ENCODE measurements around the gene USF1. TPM values are rescaled to one million over a fixed set of nuclear protein-coding genes. Genes with fewer than 3 reads are reported as not detected.

The USF1 gene
- total RNA-seq, 5 donors from 2014 or later (not counting 1 experiment from before 2014, with no cell fraction given): 65.4 to 96.1 (median 92.2) TPM

- Histone ChIP-seq H3K4me3 (ENCODE audit: control insufficient read depth in 1 of 2, extremely low read depth in 1 of 2, low read length in 1 of 2) (no peak overlapping the region), H3K9me3 (no peaks in the 10 kb centered on the region), H3K4me1 (ENCODE audit: control insufficient read depth in 1 of 2, extremely low read depth in 1 of 2, insufficient read depth in 2 of 2, low read length in 2 of 2) (peaks cover 10 to 69% of the 10 kb centered on the region in 2 experiments), H3K27me3 (replicated peaks in 1 of 2; ENCODE audit: control insufficient read depth in 2 of 2, extremely low read depth in 1 of 2, insufficient read depth in 2 of 2, low read length in 1 of 2) (no peaks in the 10 kb centered on the region), H3K27ac (ENCODE audit: low read length) (no peak overlapping the region), H3K36me3 (ENCODE audit: control insufficient read depth in 2 of 2, extremely low read depth in 1 of 2, insufficient read depth in 1 of 2, low read length in 1 of 2) (peaks cover 16 to 78% of the 10 kb centered on the region in 2 donors)
- ATAC-seq (replicated peaks in 1 of 4) (no peak), DNase-seq (no peak)
- CTCF ChIA-PET: interaction anchor here in 1 of 2 donors (0.6 kb wide), 1 partner anchor 166 kb away, joined by 7 read pairs; no protein-coding TSS in a partner anchor
- Mint-ChIP-seq H3K4me1 (peaks cover 62 to 65% (median 65%) of the 10 kb centered on the region in 3 donors), H3K36me3 (peaks cover 43% of the 10 kb centered on the region), H3K27me3 (no peaks in the 10 kb centered on the region), H3K27ac (peak overlapping the region; percentile 34 to 73), H3K9me3 (no peaks in the 10 kb centered on the region), H3K4me3 (peak overlapping the region in 1 of 3 donors; percentile 25)
- POLR2A ChIA-PET: interaction anchor here in 1 of 2 donors (0.6 to 1.8 kb wide), 3 partner anchors 11 to 57 kb away, joined by 3 to 8 read pairs (median 4); partner anchors contain the start of genes ARHGAP30 and USF1
- no CpG with 5 or more reads among the region's 6 CpGs for WGBS (ENCODE audit: insufficient coverage)
These were observed 13.5 kb upstream of the USF1 start for GRCh38 chr1:161059293-161059692.

- Mint-ChIP-seq H3K36me3 (peaks cover 52% of the 10 kb centered on the region), H3K4me3 (no peak overlapping the region), H3K27me3 (no peaks in the 10 kb centered on the region), H3K27ac (no peak overlapping the region), H3K4me1 (peaks cover 30 to 37% (median 37%) of the 10 kb centered on the region in 3 donors), H3K9me3 (no peaks in the 10 kb centered on the region)
- ChIA-PET CTCF (interaction anchor here in 1 of 2 donors (0.6 to 0.9 kb wide), 4 partner anchors 10 to 43 kb away, joined by 3 to 4 read pairs (median 4); partner anchors contain the start of gene TSTD1), POLR2A (no interaction called here)
- peaks cover 40 to 88% of the 10 kb centered on the region in 2 donors for H3K36me3 ChIP-seq (ENCODE audit: control insufficient read depth in 2 of 2, extremely low read depth in 1 of 2, insufficient read depth in 1 of 2, low read length in 1 of 2)
- no peak overlapping the region for H3K4me3 ChIP-seq (ENCODE audit: control insufficient read depth in 1 of 2, extremely low read depth in 1 of 2, low read length in 1 of 2)
- no peaks in the 10 kb centered on the region for H3K9me3 ChIP-seq
- WGBS (ENCODE audit: insufficient coverage): 90% methylated on average over 5 of the region's 7 CpGs
- H3K4me1 ChIP-seq (ENCODE audit: control insufficient read depth in 1 of 2, extremely low read depth in 1 of 2, insufficient read depth in 2 of 2, low read length in 2 of 2): peaks cover under 1 to 49% of the 10 kb centered on the region in 2 experiments
- DNase-seq (no peak), ATAC-seq (replicated peaks in 1 of 4) (no peak)
- no peaks in the 10 kb centered on the region for H3K27me3 ChIP-seq (replicated peaks in 1 of 2; ENCODE audit: control insufficient read depth in 2 of 2, extremely low read depth in 1 of 2, insufficient read depth in 2 of 2, low read length in 1 of 2)
- H3K27ac ChIP-seq (ENCODE audit: low read length): no peak overlapping the region
These were observed 9.0 kb upstream of the USF1 start for GRCh38 chr1:161054805-161055204.

- H3K36me3 ChIP-seq (ENCODE audit: control insufficient read depth in 2 of 2, extremely low read depth in 1 of 2, insufficient read depth in 1 of 2, low read length in 1 of 2): peaks cover 35 to 88% of the 10 kb centered on the region in 2 donors
- ChIA-PET CTCF (interaction anchor here (0.6 to 0.9 kb wide), 4 partner anchors 10 to 176 kb away, joined by 3 to 4 read pairs (median 4); partner anchors contain the start of gene TSTD1 (in 1 of the 2)), POLR2A (interaction anchor here in 1 of 2 donors (1.0 kb wide), 1 partner anchor 10 kb away, joined by 5 read pairs; no protein-coding TSS in a partner anchor)
- peaks cover 0 to 43% of the 10 kb centered on the region in 2 experiments for H3K4me1 ChIP-seq (ENCODE audit: control insufficient read depth in 1 of 2, extremely low read depth in 1 of 2, insufficient read depth in 2 of 2, low read length in 2 of 2)
- H3K27ac Mint-ChIP-seq: peak overlapping the region in 1 of 2 donors; percentile 63
- H3K4me1 Mint-ChIP-seq: peaks cover 24 to 31% (median 31%) of the 10 kb centered on the region in 3 donors
- no peaks in the 10 kb centered on the region for H3K9me3 ChIP-seq
- H3K4me3 Mint-ChIP-seq: no peak overlapping the region
- H3K4me3 ChIP-seq (ENCODE audit: control insufficient read depth in 1 of 2, extremely low read depth in 1 of 2, low read length in 1 of 2): no peak overlapping the region
- WGBS (ENCODE audit: insufficient coverage): 96% methylated on average over 4 of the region's 4 CpGs
- DNase-seq (no peak), ATAC-seq (replicated peaks in 1 of 4) (no peak)
- no peaks in the 10 kb centered on the region for H3K27me3 Mint-ChIP-seq
- no peak overlapping the region for H3K27ac ChIP-seq (ENCODE audit: low read length)
- no peaks in the 10 kb centered on the region for H3K9me3 Mint-ChIP-seq
- H3K36me3 Mint-ChIP-seq: peaks cover 52% of the 10 kb centered on the region
- H3K27me3 ChIP-seq (replicated peaks in 1 of 2; ENCODE audit: control insufficient read depth in 2 of 2, extremely low read depth in 1 of 2, insufficient read depth in 2 of 2, low read length in 1 of 2): no peaks in the 10 kb centered on the region
These were observed 8.5 kb upstream of the USF1 start for GRCh38 chr1:161054232-161054631.

GRCh38 chr1:161052899-161053298 is 7.1 kb upstream of the USF1 start:
- no peak overlapping the region for H3K4me3 Mint-ChIP-seq
- Histone ChIP-seq H3K27ac (ENCODE audit: low read length) (no peak overlapping the region), H3K36me3 (ENCODE audit: control insufficient read depth in 2 of 2, extremely low read depth in 1 of 2, insufficient read depth in 1 of 2, low read length in 1 of 2) (peaks cover 35 to 96% of the 10 kb centered on the region in 2 donors), H3K4me1 (ENCODE audit: control insufficient read depth in 1 of 2, extremely low read depth in 1 of 2, insufficient read depth in 2 of 2, low read length in 2 of 2) (peaks cover 0 to 37% of the 10 kb centered on the region in 2 experiments), H3K9me3 (no peaks in the 10 kb centered on the region), H3K4me3 (ENCODE audit: control insufficient read depth in 1 of 2, extremely low read depth in 1 of 2, low read length in 1 of 2) (no peak overlapping the region), H3K27me3 (replicated peaks in 1 of 2; ENCODE audit: control insufficient read depth in 2 of 2, extremely low read depth in 1 of 2, insufficient read depth in 2 of 2, low read length in 1 of 2) (no peaks in the 10 kb centered on the region)
- no peaks in the 10 kb centered on the region for H3K27me3 Mint-ChIP-seq
- DNase-seq (no peak), ATAC-seq (replicated peaks in 1 of 4) (no peak)
- peaks cover 23 to 34% (median 30%) of the 10 kb centered on the region in 3 donors for H3K4me1 Mint-ChIP-seq
- ChIA-PET POLR2A (no interaction called here), CTCF (no interaction called here)
- no CpG with 5 or more reads among the region's 3 CpGs for WGBS (ENCODE audit: insufficient coverage)
- H3K36me3 Mint-ChIP-seq: peaks cover 61% of the 10 kb centered on the region
- peak overlapping the region in 1 of 2 donors; percentile 73 for H3K27ac Mint-ChIP-seq
- no peaks in the 10 kb centered on the region for H3K9me3 Mint-ChIP-seq

- Histone ChIP-seq H3K36me3 (ENCODE audit: control insufficient read depth in 2 of 2, extremely low read depth in 1 of 2, insufficient read depth in 1 of 2, low read length in 1 of 2) (peaks cover 28 to 90% of the 10 kb centered on the region in 2 donors), H3K4me1 (ENCODE audit: control insufficient read depth in 1 of 2, extremely low read depth in 1 of 2, insufficient read depth in 2 of 2, low read length in 2 of 2) (peaks cover 6 to 45% of the 10 kb centered on the region in 2 experiments), H3K27ac (ENCODE audit: low read length) (no peak overlapping the region), H3K27me3 (replicated peaks in 1 of 2; ENCODE audit: control insufficient read depth in 2 of 2, extremely low read depth in 1 of 2, insufficient read depth in 2 of 2, low read length in 1 of 2) (no peaks in the 10 kb centered on the region), H3K9me3 (no peaks in the 10 kb centered on the region), H3K4me3 (ENCODE audit: control insufficient read depth in 1 of 2, extremely low read depth in 1 of 2, low read length in 1 of 2) (no peak overlapping the region)
- Mint-ChIP-seq H3K27me3 (no peaks in the 10 kb centered on the region), H3K4me1 (peaks cover 21 to 34% (median 31%) of the 10 kb centered on the region in 3 donors), H3K4me3 (no peak overlapping the region), H3K36me3 (peaks cover 57% of the 10 kb centered on the region), H3K9me3 (no peaks in the 10 kb centered on the region), H3K27ac (peak overlapping the region in 1 of 2 donors; percentile 49)
- ATAC-seq (replicated peaks in 1 of 4) (no peak), DNase-seq (no peak)
- ChIA-PET CTCF (interaction anchor here in 1 of 2 donors (0.5 kb wide), 1 partner anchor 855 kb away, joined by 4 read pairs; no protein-coding TSS in a partner anchor), POLR2A (interaction anchor here in 1 of 2 donors (0.7 to 1.1 kb wide), 2 partner anchors 8 to 100 kb away, joined by 3 read pairs; no protein-coding TSS in a partner anchor)
- WGBS (ENCODE audit: insufficient coverage): 97% methylated on average over 10 of the region's 10 CpGs
These were observed 5.4 kb upstream of the USF1 start for GRCh38 chr1:161051219-161051618.

GRCh38 chr1:161048949-161049722 is 3.4 kb upstream of the USF1 start:
- Histone ChIP-seq H3K9me3 (no peaks in the 10 kb centered on the region), H3K27ac (ENCODE audit: low read length) (no peak overlapping the region), H3K27me3 (replicated peaks in 1 of 2; ENCODE audit: control insufficient read depth in 2 of 2, extremely low read depth in 1 of 2, insufficient read depth in 2 of 2, low read length in 1 of 2) (no peaks in the 10 kb centered on the region), H3K4me1 (ENCODE audit: control insufficient read depth in 1 of 2, extremely low read depth in 1 of 2, insufficient read depth in 2 of 2, low read length in 2 of 2) (peaks cover 11 to 43% of the 10 kb centered on the region in 2 experiments), H3K4me3 (ENCODE audit: control insufficient read depth in 1 of 2, extremely low read depth in 1 of 2, low read length in 1 of 2) (no peak overlapping the region), H3K36me3 (ENCODE audit: control insufficient read depth in 2 of 2, extremely low read depth in 1 of 2, insufficient read depth in 1 of 2, low read length in 1 of 2) (peaks cover 23 to 72% of the 10 kb centered on the region in 2 donors)
- no peaks in the 10 kb centered on the region for H3K9me3 Mint-ChIP-seq
- POLR2A ChIA-PET: interaction anchor here in 1 of 2 donors (0.7 kb wide), 1 partner anchor 105 kb away, joined by 11 read pairs; no protein-coding TSS in a partner anchor
- DNase-seq (no peak), ATAC-seq (replicated peaks in 1 of 4) (no peak)
- H3K4me3 Mint-ChIP-seq: no peak overlapping the region
- CTCF ChIA-PET: no interaction called here
- peaks cover 29 to 44% (median 33%) of the 10 kb centered on the region in 3 donors for H3K4me1 Mint-ChIP-seq
- H3K27ac Mint-ChIP-seq: peak overlapping the region; percentile 60 to 74
- H3K27me3 Mint-ChIP-seq: no peaks in the 10 kb centered on the region
- peaks cover 50% of the 10 kb centered on the region for H3K36me3 Mint-ChIP-seq
- WGBS (ENCODE audit: insufficient coverage): 100% methylated on average over 3 of the region's 5 CpGs
